PC-3 (cell line): ENCODE measurements around the gene ACTG1. TPM values are rescaled to one million over a fixed set of nuclear protein-coding genes. Genes with fewer than 3 reads are reported as not detected.

Experiments
- ATAC-seq: fragments of 200-7000 bp; cut with Tn5 transposase; 2 replicates; pipeline ENCODE4 v1.9.1; 2020; ENCODE audit warnings: mild to moderate bottlenecking, moderate library complexity
- BruUV-seq: library from RNA; stranded (reverse); fragments of 400-500 nt; replicated peaks from 2 replicates; lab custom pipeline; 2021; lab: Mats Ljungman, UMichigan
- CTCF ChIA-PET: fragments of 300-600 bp; sonication (Branson Sonifier 250); formaldehyde crosslinking; loops from one replicate; lab custom pipeline; 2022; ENCODE audit warnings: antibody characterized with exemption; lab: Charles Lee
- POLR2A ChIA-PET: fragments of 300-600 bp; sonication (Branson Sonifier 250); formaldehyde crosslinking; loops from one replicate; lab custom pipeline; 2022; ENCODE audit warnings: antibody characterized with exemption; ENCODE audit not compliant: unreplicated experiment; lab: Charles Lee
- DNase-seq: peaks from one replicate; pipeline ENCODE4 v3.0.0-alpha.2; 2015
- H2AFZ ChIP-seq: fragments of 300-600 bp; sonication (generic); 2 replicates; pipeline ENCODE4 v1.6.0; 2016; ENCODE audit warnings: antibody characterized with exemption, low read length
- H3F3A ChIP-seq: fragments of 300-600 bp; sonication (generic); one replicate; pipeline ENCODE4 v1.6.0; 2017; ENCODE audit warnings: antibody characterized with exemption, low read length, control low read depth, mild to moderate bottlenecking; ENCODE audit not compliant: unreplicated experiment
- H3K27ac ChIP-seq: fragments of 300-600 bp; sonication (generic); 2 replicates; pipeline ENCODE4 v1.5.1; 2016; ENCODE audit warnings: mild to moderate bottlenecking, low read length
- H3K27me3 ChIP-seq: fragments of 300-600 bp; sonication (generic); 2 replicates; pipeline ENCODE4 v1.6.1; 2016; ENCODE audit warnings: low read length, mixed read lengths
- H3K36me3 ChIP-seq: fragments of 300-600 bp; sonication (generic); 2 replicates; pipeline ENCODE4 v1.6.1; 2016; ENCODE audit warnings: low read depth, mixed run types, low read length, mixed read lengths
- H3K4me1 ChIP-seq: fragments of 300-600 bp; sonication (generic); 2 replicates; pipeline ENCODE4 v1.5.1; 2016; ENCODE audit warnings: low read length; ENCODE audit not compliant: insufficient read depth
- H3K4me2 ChIP-seq: fragments of 300-600 bp; sonication (generic); 2 replicates; pipeline ENCODE4 v1.6.0; 2016; ENCODE audit warnings: low read length
- H3K4me3 ChIP-seq: fragments of 300-600 bp; sonication (generic); 2 replicates; pipeline ENCODE4 v1.5.1; 2016; ENCODE audit warnings: mild to moderate bottlenecking, low read length, mixed read lengths
- H3K79me2 ChIP-seq: fragments of 300-600 bp; sonication (generic); 2 replicates; pipeline ENCODE4 v1.6.1; 2017; ENCODE audit warnings: low read length, mixed read lengths
- H3K9ac ChIP-seq: fragments of 300-600 bp; sonication (generic); 2 replicates; pipeline ENCODE4 v1.6.0; 2016; ENCODE audit warnings: mild to moderate bottlenecking, low read length
- H3K9me2 ChIP-seq: fragments of 300-600 bp; sonication (generic); replicated peaks from 2 replicates; pipeline ENCODE4 v1.6.1; 2016; ENCODE audit warnings: mixed run types, low read length, mixed read lengths
- H3K9me3 ChIP-seq: fragments of 300-600 bp; sonication (generic); 2 replicates; pipeline ENCODE4 v1.6.1; 2016; ENCODE audit warnings: low read length, mixed read lengths
- H4K20me1 ChIP-seq: fragments of 300-600 bp; sonication (generic); 2 replicates; pipeline ENCODE4 v1.6.1; 2016; ENCODE audit warnings: low read length, mixed read lengths
- EZH2 ChIP-seq: fragments of 300-600 bp; sonication (generic); IDR thresholded peaks from one replicate; pipeline ENCODE4 v1.6.1; 2017; ENCODE audit warnings: antibody characterized with exemption, mild to moderate bottlenecking, low read length; ENCODE audit not compliant: unreplicated experiment
- EZH2phosphoT487 ChIP-seq: fragments of 300-600 bp; sonication (generic); IDR thresholded peaks from 2 replicates; pipeline ENCODE4 v1.6.1; 2018; ENCODE audit warnings: mild to moderate bottlenecking, antibody characterized with exemption, low read length, borderline replicate concordance
- intact Hi-C: fragments of 100-400 bp; cut with micrococcal nuclease; formaldehyde crosslinking; loops from 2 replicates; pipeline ENCODE4 v1.9.0; 2023
- total RNA-seq: library from RNA; depleted of rRNA; stranded (reverse); fragments of >200 nt; gene quantifications from 2 replicates; pipeline ENCODE4 v1.2.3, GENCODE V29; 2014
- TF ChIP-seq, protein P1 (sequence below): fragments of 300-600 bp; sonication (generic); conservative IDR thresholded peaks from 2 replicates; pipeline ENCODE4 v1.5.1; 2017; ENCODE audit warnings: antibody characterized with exemption, low read depth, mild to moderate bottlenecking, low read length

The ACTG1 gene
- total RNA-seq, 1 experiment from 2014 or later, result 4,503 TPM

DNA sequence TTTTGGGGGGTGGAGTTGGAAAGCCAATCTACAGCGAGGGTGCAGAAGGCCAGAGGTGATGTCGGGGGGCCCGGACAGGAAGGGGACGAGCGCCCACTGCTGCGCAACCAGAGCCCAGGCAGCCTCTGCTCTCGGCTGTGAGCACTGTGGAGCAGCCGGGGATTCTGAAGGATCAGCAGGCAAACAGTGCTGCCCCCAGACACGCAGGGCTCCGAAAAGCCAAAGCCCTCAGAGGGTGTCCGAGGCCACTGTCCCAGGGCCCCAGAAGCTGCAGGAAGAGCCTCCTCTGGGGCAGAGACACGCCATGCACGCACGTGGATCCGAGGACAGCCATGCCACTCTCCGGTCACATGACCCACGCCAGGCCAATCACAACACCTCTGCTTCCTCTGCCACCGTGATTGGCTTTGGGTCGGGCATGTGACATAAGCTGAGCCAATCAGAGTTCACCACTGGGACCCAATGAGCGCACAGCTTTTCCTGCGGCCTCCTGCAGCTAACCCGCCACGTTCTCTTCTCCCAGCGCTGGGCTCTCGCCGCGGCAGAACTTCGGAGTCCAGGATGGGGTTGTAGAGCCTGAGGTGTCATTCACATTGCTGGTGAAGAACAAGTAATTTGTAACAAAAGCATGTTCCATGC, 40.7 kb downstream of the ACTG1 start:
- CTCF ChIA-PET, result no interaction called here
- no TSS peak for BruUV-seq
- no peaks in the 10 kb centered on the region for H3K9me2 ChIP-seq
- DNase-seq (no peak), ATAC-seq (no peak)
- H3F3A ChIP-seq, result no peaks in the 10 kb centered on the region
- intact Hi-C loops, result no loop called here
- no peaks in the 10 kb centered on the region for H3K79me2 ChIP-seq
- no peak overlapping the region for H3K9ac ChIP-seq
- no peak overlapping the region for H3K27ac ChIP-seq
- TF ChIP-seq, protein P1, sequence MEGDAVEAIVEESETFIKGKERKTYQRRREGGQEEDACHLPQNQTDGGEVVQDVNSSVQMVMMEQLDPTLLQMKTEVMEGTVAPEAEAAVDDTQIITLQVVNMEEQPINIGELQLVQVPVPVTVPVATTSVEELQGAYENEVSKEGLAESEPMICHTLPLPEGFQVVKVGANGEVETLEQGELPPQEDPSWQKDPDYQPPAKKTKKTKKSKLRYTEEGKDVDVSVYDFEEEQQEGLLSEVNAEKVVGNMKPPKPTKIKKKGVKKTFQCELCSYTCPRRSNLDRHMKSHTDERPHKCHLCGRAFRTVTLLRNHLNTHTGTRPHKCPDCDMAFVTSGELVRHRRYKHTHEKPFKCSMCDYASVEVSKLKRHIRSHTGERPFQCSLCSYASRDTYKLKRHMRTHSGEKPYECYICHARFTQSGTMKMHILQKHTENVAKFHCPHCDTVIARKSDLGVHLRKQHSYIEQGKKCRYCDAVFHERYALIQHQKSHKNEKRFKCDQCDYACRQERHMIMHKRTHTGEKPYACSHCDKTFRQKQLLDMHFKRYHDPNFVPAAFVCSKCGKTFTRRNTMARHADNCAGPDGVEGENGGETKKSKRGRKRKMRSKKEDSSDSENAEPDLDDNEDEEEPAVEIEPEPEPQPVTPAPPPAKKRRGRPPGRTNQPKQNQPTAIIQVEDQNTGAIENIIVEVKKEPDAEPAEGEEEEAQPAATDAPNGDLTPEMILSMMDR, result no peak
- TF ChIP-seq EZH2phosphoT487 (no peak), EZH2 (no peak)
- H2AFZ ChIP-seq, result no peak overlapping the region
- no peaks in the 10 kb centered on the region for H3K27me3 ChIP-seq
- no peak overlapping the region for H3K4me3 ChIP-seq
- no peaks in the 10 kb centered on the region for H3K9me3 ChIP-seq
- no peaks in the 10 kb centered on the region for H3K36me3 ChIP-seq
- POLR2A ChIA-PET, result no interaction called here
- no peaks in the 10 kb centered on the region for H3K4me1 ChIP-seq
- H3K4me2 ChIP-seq, result no peak overlapping the region
- H4K20me1 ChIP-seq, result no peaks in the 10 kb centered on the region

DNA sequence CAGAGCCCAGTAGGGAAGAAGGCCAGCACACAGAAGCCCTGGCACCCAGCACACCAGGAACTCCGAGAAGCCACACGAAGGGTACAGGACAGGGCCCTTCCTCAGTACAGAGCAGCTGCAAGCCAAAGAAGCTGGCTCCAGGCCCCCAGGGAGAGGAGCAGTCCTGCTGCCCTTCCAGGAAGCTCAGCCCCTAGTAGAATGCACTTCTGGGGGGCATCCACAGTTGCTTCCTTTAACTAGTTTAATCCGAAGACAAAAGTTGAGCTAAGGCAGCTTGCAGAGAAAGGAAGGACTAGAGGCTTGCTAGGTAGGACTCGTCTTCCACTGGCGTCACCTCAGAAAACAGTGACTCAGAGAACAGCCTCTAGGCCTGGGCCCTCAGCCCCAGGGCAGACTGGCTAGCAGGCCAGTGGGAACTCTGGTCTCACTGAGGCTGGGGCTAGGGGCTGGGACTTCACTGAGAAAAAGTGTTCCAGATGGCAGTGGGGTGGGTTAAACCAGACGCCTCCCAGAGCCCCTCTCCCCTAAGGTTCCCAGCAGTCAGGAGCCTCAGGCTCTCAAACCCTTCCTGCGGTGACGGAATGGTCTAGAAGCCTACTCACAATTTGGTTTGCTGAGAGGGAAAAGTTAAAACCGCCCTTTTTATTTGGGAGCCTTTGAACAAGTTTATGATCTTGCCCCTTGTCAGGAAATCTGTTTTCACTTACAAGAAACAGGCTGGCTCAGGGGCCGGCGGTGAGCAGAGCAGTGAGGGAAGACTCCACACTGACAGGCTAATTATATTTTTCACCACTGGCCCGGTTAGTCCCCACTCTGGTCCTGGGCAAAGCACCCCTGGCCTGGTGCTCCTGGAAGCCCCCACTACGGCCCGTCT, 41.4 kb downstream of the ACTG1 start:
- CTCF ChIA-PET, result interaction anchor here (0.5 kb wide), 1 partner anchor 9 kb away, joined by 3 read pairs; no protein-coding TSS in a partner anchor
- Histone ChIP-seq H4K20me1 (no peaks in the 10 kb centered on the region), H3F3A (no peaks in the 10 kb centered on the region), H3K27ac (no peak overlapping the region), H3K9me3 (no peaks in the 10 kb centered on the region), H2AFZ (no peak overlapping the region), H3K79me2 (no peaks in the 10 kb centered on the region), H3K36me3 (no peaks in the 10 kb centered on the region), H3K9me2 (no peaks in the 10 kb centered on the region), H3K4me1 (no peaks in the 10 kb centered on the region), H3K27me3 (no peaks in the 10 kb centered on the region), H3K9ac (no peak overlapping the region), H3K4me3 (no peak overlapping the region), H3K4me2 (no peak overlapping the region)
- POLR2A ChIA-PET, result no interaction called here
- intact Hi-C loops, result no loop called here
- ATAC-seq (peak; percentile 67), DNase-seq (peak; percentile 57)
- BruUV-seq, result no TSS peak
- TF ChIP-seq EZH2 (no peak), EZH2phosphoT487 (no peak)
- TF ChIP-seq, protein P1, result no peak
